ENCODE results near the gene GPR55. TPM values are rescaled to one million over a fixed set of nuclear protein-coding genes. Genes with fewer than 3 reads are reported as not detected.

GPR55 gene
- total and polyA plus RNA-seq, 8 donors, result 0.06 to 0.24 (median 0.09) TPM; not detected in 3

- Histone ChIP-seq H3K4me3 (no peak overlapping the region), H3K4me1 (no peaks in the 10 kb centered on the region), H3K27ac (no peak overlapping the region), H3K36me3 (no peaks in the 10 kb centered on the region), H3K9me3 (no peaks in the 10 kb centered on the region), H3K27me3 (no peaks in the 10 kb centered on the region)
- intact Hi-C loops (cut with DNase I), result no loop called here
- DNase-seq (no peak), ATAC-seq (no peak)
- no peak for TF ChIP-seq CTCF (IDR thresholded peaks at IDR 0.05)
These were observed 13.0 kb downstream of the GPR55 start for GRCh38 chr2:230912046-230912445.

GRCh38 chr2:230910546-230911177 lies 14.4 kb downstream of the GPR55 start:
- H3K9me3 ChIP-seq, result no peaks in the 10 kb centered on the region
- no peaks in the 10 kb centered on the region for H3K4me1 ChIP-seq
- DNase-seq, result peak in 1 of 4 donors; percentile 21
- no peaks in the 10 kb centered on the region for H3K27me3 ChIP-seq
- ATAC-seq, result no peak
- H3K4me3 ChIP-seq, result no peak overlapping the region
- TF ChIP-seq CTCF (IDR thresholded peaks at IDR 0.05), result no peak
- no peak overlapping the region for H3K27ac ChIP-seq
- H3K36me3 ChIP-seq, result no peaks in the 10 kb centered on the region
- intact Hi-C loops (cut with DNase I), result no loop called here

- DNase-seq, result peak in 1 of 4 donors; percentile 14
- intact Hi-C loops (cut with DNase I), result no loop called here
These were observed 15.0 kb downstream of the GPR55 start for GRCh38 chr2:230909841-230910545.

GRCh38 chr2:230908595-230909191 lies 16.3 kb downstream of the GPR55 start:
- Histone ChIP-seq H3K27me3 (no peaks in the 10 kb centered on the region), H3K27ac (no peak overlapping the region), H3K4me1 (no peaks in the 10 kb centered on the region), H3K9me3 (no peaks in the 10 kb centered on the region), H3K4me3 (no peak overlapping the region), H3K36me3 (no peaks in the 10 kb centered on the region)
- no peak for ATAC-seq
- peak in 1 of 4 donors; percentile 27 for DNase-seq
- no peak for TF ChIP-seq CTCF (IDR thresholded peaks at IDR 0.05)
- intact Hi-C loops (cut with DNase I), result no loop called here

More at GRCh38 chr2:230909841-230910545, 15.0 kb downstream of the GPR55 start:
- Histone ChIP-seq H3K4me1 (no peaks in the 10 kb centered on the region), H3K36me3 (no peaks in the 10 kb centered on the region), H3K27me3 (no peaks in the 10 kb centered on the region), H3K27ac (no peak overlapping the region), H3K9me3 (no peaks in the 10 kb centered on the region), H3K4me3 (no peak overlapping the region)
- TF ChIP-seq CTCF (IDR thresholded peaks at IDR 0.05), result no peak
- ATAC-seq, result no peak

- peak in 3 of 4 donors; percentile 15 to 40 (median 16) for DNase-seq
- intact Hi-C loops (cut with DNase I), result no loop called here
These were observed 16.9 kb downstream of the GPR55 start for GRCh38 chr2:230908092-230908594.

More at GRCh38 chr2:230908092-230908594, 16.9 kb downstream of the GPR55 start:
- no peak for TF ChIP-seq CTCF (IDR thresholded peaks at IDR 0.05)
- H3K27me3 ChIP-seq, result no peaks in the 10 kb centered on the region
- H3K9me3 ChIP-seq, result no peaks in the 10 kb centered on the region
- ATAC-seq, result no peak
- H3K36me3 ChIP-seq, result no peaks in the 10 kb centered on the region
- no peak overlapping the region for H3K4me3 ChIP-seq
- no peak overlapping the region for H3K27ac ChIP-seq
- H3K4me1 ChIP-seq, result no peaks in the 10 kb centered on the region

Measured in left lung (tissue), 10 donors.